Measurements from ENCODE around the gene LRRK1.

LRRK1 gene

GRCh38 chr15:100918034-100918689 lies 995 bp upstream of the LRRK1 start:
- peak; percentile 79 for DNase-seq

- DNase-seq, result no peak
Measured at GRCh38 chr15:100919481-100920405, 586 bp downstream of the LRRK1 start.

GRCh38 chr15:100920516-100921135 lies 1.5 kb downstream of the LRRK1 start:
- DNase-seq, result no peak

GRCh38 chr15:100922192-100923040 lies 3.3 kb downstream of the LRRK1 start:
- no peak for DNase-seq

GRCh38 chr15:100923076-100923475 lies 3.9 kb downstream of the LRRK1 start:
- no peak for DNase-seq

GRCh38 chr15:100923902-100924301 lies 4.7 kb downstream of the LRRK1 start:
- no peak for DNase-seq

GRCh38 chr15:100924436-100924835 lies 5.3 kb downstream of the LRRK1 start:
- no peak for DNase-seq

GRCh38 chr15:100925480-100925879 lies 6.3 kb downstream of the LRRK1 start:
- no peak for DNase-seq

- DNase-seq, result no peak
Measured at GRCh38 chr15:100926258-100926657, 7.1 kb downstream of the LRRK1 start.

- no peak for DNase-seq
Measured at GRCh38 chr15:100926971-100927756, 8.0 kb downstream of the LRRK1 start.

GRCh38 chr15:100928632-100929280 lies 9.6 kb downstream of the LRRK1 start:
- no peak for DNase-seq

- DNase-seq, result no peak
Measured at GRCh38 chr15:100929641-100930042, 10.5 kb downstream of the LRRK1 start.

- DNase-seq, result no peak
Measured at GRCh38 chr15:100930306-100930848, 11.2 kb downstream of the LRRK1 start.

- no peak for DNase-seq
Measured at GRCh38 chr15:100931143-100931890, 12.2 kb downstream of the LRRK1 start.

- no peak for DNase-seq
Measured at GRCh38 chr15:100932676-100933348, 13.7 kb downstream of the LRRK1 start.

GRCh38 chr15:100934166-100934565 lies 15.0 kb downstream of the LRRK1 start:
- DNase-seq, result no peak

GRCh38 chr15:100934726-100935125 lies 15.6 kb downstream of the LRRK1 start:
- DNase-seq, result no peak

GRCh38 chr15:100937171-100937570 lies 18.0 kb downstream of the LRRK1 start:
- DNase-seq, result no peak

- DNase-seq, result no peak
Measured at GRCh38 chr15:100939791-100940190, 20.6 kb downstream of the LRRK1 start.
